Measurements from ENCODE around the gene PPFIA1. TPM values are rescaled to one million over a fixed set of nuclear protein-coding genes. Genes with fewer than 3 reads are reported as not detected.

Gene PPFIA1
- total RNA-seq, 1 experiment from 2014 or later = 63.4 TPM

- Histone ChIP-seq H3K14ac (ENCODE audit: insufficient read depth, low read length) (no peak overlapping the region), H3K27ac (ENCODE audit: insufficient read length, low read depth, low read length) (no peak overlapping the region), H2BK5ac (ENCODE audit: insufficient read length, low read length) (no peak overlapping the region), H4K8ac (replicated peaks; ENCODE audit: insufficient read length, low read depth, low read length) (no peak overlapping the region), H3K79me1 (ENCODE audit: insufficient read depth, low read depth, low read length, poor library complexity, severe bottlenecking) (peaks cover 10% of the 10 kb centered on the region), H2BK12ac (ENCODE audit: insufficient read length, low read depth, low read length) (no peak overlapping the region), H2BK15ac (ENCODE audit: low read depth, low read length) (no peak overlapping the region), H3K4ac (ENCODE audit: low read depth, low read length) (no peak overlapping the region), H3K9me3 (ENCODE audit: control insufficient read depth, low read depth, low read length) (no peaks in the 10 kb centered on the region), H3K79me2 (ENCODE audit: insufficient read depth, low read length) (peaks cover 11% of the 10 kb centered on the region; the same call in 1 of the 2 replicates), H2BK20ac (ENCODE audit: low read depth, low read length, poor library complexity, severe bottlenecking) (no peak overlapping the region), H3K23me2 (ENCODE audit: insufficient read length, low read depth, low read length, poor library complexity, severe bottlenecking) (no peaks in the 10 kb centered on the region), H3K4me2 (ENCODE audit: insufficient read depth, insufficient read length, low read length) (no peak overlapping the region), H4K20me1 (ENCODE audit: control insufficient read depth, insufficient read depth, insufficient read length) (peaks cover 7% of the 10 kb centered on the region), H3K27me3 (ENCODE audit: insufficient read depth, low read length) (no peaks in the 10 kb centered on the region), H3T11ph (ENCODE audit: low read length) (no peak overlapping the region), H2AFZ (ENCODE audit: low read length) (no peak overlapping the region), H2AK5ac (ENCODE audit: insufficient read length, low read length) (no peak overlapping the region), H2BK120ac (ENCODE audit: low read depth, low read length, poor library complexity, severe bottlenecking) (no peak overlapping the region), H3K4me1 (ENCODE audit: insufficient read depth, low read length) (peaks cover 17% of the 10 kb centered on the region; the same call in 1 of the 2 replicates), H4K5ac (ENCODE audit: insufficient read length, low read depth, low read length) (no peak overlapping the region), H3K56ac (ENCODE audit: insufficient read length, low read depth, low read length) (no peak overlapping the region), H3K23ac (ENCODE audit: insufficient read length, low read depth, low read length) (no peak overlapping the region), H4K91ac (ENCODE audit: insufficient read length, low read depth, low read length) (no peak overlapping the region), H3K18ac (ENCODE audit: insufficient read length, low read depth, low read length) (no peak overlapping the region), H3K9ac (ENCODE audit: extremely low read depth, insufficient read length, low read length) (no peak overlapping the region)
- Mint-ChIP-seq H3K4me3 (no peak overlapping the region), H3K9me3 (no peaks in the 10 kb centered on the region), H3K4me1 (peaks cover 25 to 32% of the 10 kb centered on the region in 2 experiments), H3K27me3 (ENCODE audit: low read depth) (no peaks in the 10 kb centered on the region), H3K27ac (no peak overlapping the region), H3K36me3 (ENCODE audit: insufficient read depth in 1 of 3, low read depth in 3 of 3) (peaks cover 9 to 31% (median 20%) of the 10 kb centered on the region in 3 experiments; a peak in 6 of 7 replicates)
- WGBS (ENCODE audit: extremely low coverage, insufficient read length, low lambda C conversion rate) = no CpG with 5 or more reads among the region's 3 CpGs
- DNase-seq = no peak
- no peak for TF ChIP-seq CTCF (conservative IDR thresholded peaks at IDR 0.05)
Measured at GRCh38 chr11:70307176-70307575, 36.7 kb downstream of the PPFIA1 start.

Measured in H9 (cell line).